CD4-positive, alpha-beta T cell treated with Interleukin-6 for 4 hours (primary cell): ENCODE measurements around the gene PRRT1.
"Not testable (repeated sequence)": the region's sequence is repeated elsewhere in the genome, so short reads cannot be mapped to it uniquely, and the experiment has no call there.

Source experiments
- DNase-seq: peaks from one replicate; pipeline ENCODE4 v3.0.0-alpha.2; 2020; ENCODE audit warnings: mixed read lengths

The PRRT1 gene

GRCh38 chr6:32116674-32117073, 35.1 kb downstream of the PRRT1 start:
- DNase-seq = no peak

GRCh38 chr6:32115623-32116022, 36.1 kb downstream of the PRRT1 start:
- DNase-seq = no peak

- DNase-seq = no peak
Measured at GRCh38 chr6:32114796-32115195, 36.9 kb downstream of the PRRT1 start.

DNA sequence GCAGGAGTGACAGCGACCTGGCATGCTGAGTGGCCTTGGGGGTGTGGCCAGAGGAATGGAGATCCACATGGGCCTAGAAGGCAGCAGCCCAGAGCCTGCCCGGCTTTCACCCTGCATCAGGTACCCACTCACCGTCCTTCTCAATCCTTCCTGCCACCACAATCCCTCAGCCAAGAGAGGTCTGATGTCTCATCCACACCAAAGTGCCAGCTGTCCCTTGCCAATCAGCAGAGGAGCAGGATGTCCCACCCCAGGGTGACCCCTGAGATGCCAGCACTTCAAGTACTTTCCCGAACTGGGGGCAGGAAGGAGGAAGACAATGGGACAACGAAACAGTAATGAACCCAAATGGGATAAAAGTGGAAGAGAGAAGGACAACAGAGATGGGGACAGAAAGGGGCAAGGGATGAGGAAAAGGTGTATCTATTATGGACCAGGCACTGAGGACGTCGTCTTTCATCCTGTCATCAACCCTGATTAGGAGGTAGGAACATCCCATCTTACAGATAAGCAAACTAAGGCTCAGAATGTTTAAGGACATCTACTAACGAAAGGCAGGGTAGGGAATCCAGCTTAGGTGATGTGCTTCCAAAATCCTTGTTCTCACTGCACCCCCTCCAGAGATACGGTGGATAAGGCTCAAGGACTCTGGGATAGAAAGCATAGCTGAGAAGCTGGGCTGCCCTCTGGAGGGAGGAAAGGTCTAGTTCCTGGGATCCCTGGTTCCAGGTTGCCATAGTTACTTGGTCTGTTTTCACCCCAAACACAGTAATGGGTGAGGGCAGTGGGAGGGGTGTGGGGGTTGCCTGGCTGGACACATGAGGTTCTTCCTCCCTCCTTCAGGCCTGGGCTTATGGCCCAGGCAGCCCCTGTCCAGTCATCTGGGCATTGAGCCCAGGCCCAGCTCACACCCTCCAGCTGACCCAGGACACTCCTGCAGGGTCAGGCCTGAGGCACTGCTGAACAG, 38.1 kb downstream of the PRRT1 start:
- no peak for DNase-seq

DNA sequence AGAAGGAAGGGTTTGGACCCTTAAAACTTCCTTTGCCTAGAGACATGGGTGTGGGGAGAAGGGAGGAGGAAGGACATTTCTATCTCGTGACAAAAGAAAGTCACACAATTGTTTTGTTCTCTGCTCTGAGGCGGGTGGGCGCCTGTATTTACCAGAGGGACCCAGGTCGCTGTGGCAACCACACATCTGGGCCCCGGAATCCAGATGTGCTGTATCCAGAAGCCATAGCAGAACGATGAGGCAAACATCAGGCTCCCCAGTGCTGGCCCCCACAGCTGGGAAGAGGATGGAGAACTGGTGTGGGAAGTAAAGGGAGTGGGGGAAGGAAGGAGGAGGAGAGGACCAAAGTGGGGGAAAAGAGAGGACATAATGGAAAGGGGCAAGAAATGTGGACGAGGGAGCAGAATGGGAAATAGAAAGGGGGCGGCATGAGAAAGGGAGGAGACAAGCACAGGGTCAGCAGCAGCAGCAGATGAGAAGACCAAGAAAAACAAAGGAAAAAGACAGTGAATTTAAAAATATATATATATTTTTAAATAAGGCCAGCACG, 39.2 kb downstream of the PRRT1 start:
- no peak for DNase-seq

DNA sequence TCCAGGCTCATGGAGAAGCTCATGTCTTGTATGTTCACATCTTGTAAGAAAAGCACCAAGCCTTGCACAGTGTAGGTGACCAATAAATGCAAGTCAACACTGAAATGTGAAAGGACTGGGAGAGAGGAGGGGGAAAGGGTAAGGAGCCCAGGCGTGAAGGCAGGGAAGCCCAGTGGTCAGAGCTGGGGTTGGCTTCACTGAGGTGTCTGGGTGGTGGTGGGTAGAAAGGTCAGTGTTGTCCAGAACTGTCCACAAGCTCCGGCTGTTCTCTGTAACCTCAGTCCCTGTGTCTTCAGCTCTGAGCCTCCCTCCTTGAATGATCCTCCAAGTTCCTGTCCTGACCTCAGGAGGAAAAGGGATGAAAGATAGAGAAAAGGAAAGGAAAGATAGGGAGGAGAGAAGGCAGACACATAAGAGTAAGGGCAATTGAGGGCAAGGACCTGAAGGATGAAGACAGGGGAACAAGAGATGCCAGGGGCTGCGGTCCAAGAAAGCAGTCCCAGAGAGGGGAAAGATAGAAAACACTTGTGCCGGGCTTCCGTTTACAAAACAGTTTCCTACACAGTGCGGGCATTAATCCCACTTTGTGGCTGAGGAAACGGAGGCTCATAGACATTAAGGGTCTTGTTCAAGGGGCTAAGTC, 40.2 kb downstream of the PRRT1 start:
- DNase-seq = no peak

- no peak for DNase-seq
Measured at GRCh38 chr6:32110632-32111031, 41.1 kb downstream of the PRRT1 start.

GRCh38 chr6:32109765-32110160, 42.0 kb downstream of the PRRT1 start:
- no peak for DNase-seq

- no peak for DNase-seq
Measured at GRCh38 chr6:32109114-32109764, 42.5 kb downstream of the PRRT1 start, which contains the start of gene TNXB. Gene TNXB, minus strand, starts transcription at chr6:32109338. Its CDS starts 11,140 bp downstream, at chr6:32098198.

DNA sequence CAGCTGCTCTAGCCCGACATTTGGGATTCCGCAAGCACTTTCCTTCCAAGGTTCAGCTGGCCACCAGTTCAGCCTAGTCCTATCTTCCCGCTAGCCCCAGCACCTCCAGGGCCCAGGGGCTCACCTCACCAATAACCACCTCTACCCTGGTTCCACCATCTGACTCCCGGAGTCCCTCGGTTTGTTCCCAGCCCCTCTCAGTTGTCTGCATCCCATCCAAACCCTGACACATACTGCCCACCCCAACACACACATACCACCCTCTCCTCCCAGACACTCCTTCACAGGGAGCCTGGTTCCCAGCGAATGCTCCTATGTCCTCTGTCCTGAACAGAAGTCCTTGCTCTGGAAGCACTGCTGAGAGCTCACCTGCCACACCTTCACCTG, 43.0 kb downstream of the PRRT1 start:
- DNase-seq = no peak

DNA sequence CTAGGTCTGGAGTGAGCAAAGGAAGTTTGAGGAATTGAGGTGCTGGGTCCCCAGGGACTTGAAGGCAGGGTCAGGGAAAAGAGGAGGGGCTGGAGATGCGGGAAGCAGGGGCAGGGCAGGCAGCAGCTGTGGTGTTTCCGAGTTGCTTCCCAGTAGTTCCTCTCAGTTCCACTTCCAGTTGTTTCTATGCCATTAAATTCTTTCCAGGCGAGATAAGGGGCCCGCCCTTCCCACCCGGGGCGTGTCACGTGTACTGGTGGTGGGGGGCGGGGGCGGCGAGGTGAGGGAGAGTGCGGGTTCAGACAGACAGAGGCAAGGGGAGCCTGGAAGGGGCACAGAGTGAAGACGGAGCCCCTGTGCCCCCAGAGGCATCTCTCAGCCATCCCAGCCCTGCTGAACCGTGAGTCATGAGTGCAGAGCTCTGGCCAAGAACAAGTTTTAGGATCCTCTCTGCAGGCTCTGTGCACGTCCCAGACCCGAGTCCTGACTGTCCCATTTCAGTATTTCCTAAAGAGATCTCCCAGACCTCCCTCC, 43.6 kb downstream of the PRRT1 start:
- DNase-seq = no peak

DNA sequence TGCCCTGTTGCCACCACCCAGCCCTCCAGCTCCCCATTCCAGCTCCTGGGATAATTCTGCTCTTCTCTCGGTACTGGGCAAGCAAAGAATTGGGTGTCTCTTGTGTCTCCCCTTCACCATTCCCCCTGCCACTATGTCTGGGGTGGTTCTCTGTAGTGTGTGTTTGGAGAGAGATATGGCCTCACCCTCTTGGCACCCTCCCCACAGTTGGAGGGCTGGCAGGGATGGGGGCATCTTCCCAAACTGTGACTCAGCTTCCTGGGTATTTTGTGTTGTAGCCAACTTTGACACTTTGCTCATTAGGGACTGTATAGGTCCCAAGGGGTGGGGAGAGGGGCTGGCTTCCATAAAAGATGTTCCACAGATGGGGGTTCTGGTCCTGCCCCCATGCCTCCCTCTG, 44.3 kb downstream of the PRRT1 start:
- DNase-seq = no peak

DNA sequence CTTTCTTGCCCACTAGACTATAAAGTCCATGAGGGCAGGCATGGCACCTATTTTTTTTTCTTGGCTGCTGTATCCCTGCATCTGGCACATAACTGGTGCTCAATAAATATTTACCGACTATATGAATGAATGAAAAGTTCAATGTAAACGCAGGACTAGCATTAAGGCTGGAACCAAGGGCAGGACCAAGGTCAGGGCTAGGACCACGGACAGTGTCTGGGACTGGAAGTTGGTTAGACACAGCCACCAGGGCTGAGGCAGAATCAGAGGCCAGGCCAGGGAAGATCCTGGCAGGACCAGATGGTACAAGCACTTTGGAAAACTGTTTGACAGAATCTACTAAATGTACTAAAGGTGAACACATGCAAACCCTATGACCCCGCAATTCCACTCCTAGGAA, 46.3 kb downstream of the PRRT1 start:
- no peak for DNase-seq

GRCh38 chr6:32102255-32102654, 49.5 kb downstream of the PRRT1 start:
- DNase-seq = no peak

DNA sequence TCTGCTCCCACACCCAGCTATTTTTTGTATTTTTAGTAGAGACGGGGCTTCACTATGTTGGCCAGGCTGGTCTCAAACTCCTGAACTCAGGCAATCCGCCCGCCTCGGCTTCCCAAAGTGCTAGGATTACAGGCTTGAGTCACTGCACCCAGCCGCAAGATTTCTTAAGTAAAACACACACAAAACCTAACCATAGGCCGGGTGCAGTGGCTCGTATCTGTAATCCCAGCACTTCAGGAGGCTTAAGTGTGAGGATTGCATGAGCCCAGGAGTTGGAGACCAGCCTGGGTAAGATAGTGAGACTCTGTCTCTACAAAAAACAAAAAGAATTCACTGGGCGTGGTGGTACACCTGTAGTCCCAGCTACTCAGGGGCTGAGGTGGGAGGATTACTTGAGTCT, 51.5 kb downstream of the PRRT1 start:
- not testable (repeated sequence) for DNase-seq
